Small intestine (tissue), 7 donors: ENCODE results near the gene KRTAP22-2. TPM values are rescaled to one million over a fixed set of nuclear protein-coding genes. Genes with fewer than 3 reads are reported as not detected.

Source experiments
- DNase-seq, 2 donors: peaks; one replicate each; pipeline versions ENCODE4 v3.0.0 to v3.0.0-alpha.2; 2013
- FAIRE-seq: peaks from 2 replicates; lab custom pipeline; 2012; peaks lifted over from hg19 to GRCh38; lab: Jason Lieb, UNC
- H3K27ac ChIP-seq, 3 donors: one replicate each; pipeline ENCODE4 v1.5.1; 2013; ENCODE audit warnings: low read length in 2 of 3, mild to moderate bottlenecking in 2 of 3, control low read depth in 1 of 3, inconsistent platforms in 1 of 3, low read depth in 1 of 3, moderate library complexity in 1 of 3
- H3K27me3 ChIP-seq, 3 donors: one replicate each; pipeline ENCODE4 v1.6.1; 2013; ENCODE audit warnings: low read length in 3 of 3, inconsistent platforms in 1 of 3; ENCODE audit not compliant: control insufficient read depth in 3 of 3, insufficient read depth in 3 of 3
- H3K36me3 ChIP-seq, 3 donors: one replicate each; pipeline ENCODE4 v1.6.1; 2013; ENCODE audit warnings: low read length in 3 of 3, inconsistent platforms in 1 of 3, low read depth in 1 of 3, mild to moderate bottlenecking in 1 of 3, moderate library complexity in 1 of 3; ENCODE audit not compliant: control insufficient read depth in 3 of 3, insufficient read depth in 2 of 3
- H3K4me1 ChIP-seq, 3 donors: one replicate each; pipeline ENCODE4 v1.6.1; 2013; ENCODE audit warnings: low read length in 2 of 3, inconsistent platforms in 1 of 3, low read depth in 1 of 3, mild to moderate bottlenecking in 1 of 3, moderate library complexity in 1 of 3; ENCODE audit not compliant: control insufficient read depth in 3 of 3, insufficient read depth in 2 of 3
- H3K4me3 ChIP-seq, 3 donors: one replicate each; pipeline ENCODE4 v1.5.1; 2013; ENCODE audit warnings: low read length in 3 of 3, control low read depth in 1 of 3, inconsistent platforms in 1 of 3, low read depth in 1 of 3, mild to moderate bottlenecking in 1 of 3, moderate library complexity in 1 of 3
- H3K9me3 ChIP-seq, 2 donors: one replicate each; pipeline ENCODE4 v1.6.1; 2013; ENCODE audit warnings: low read depth in 1 of 2, low read length in 1 of 2; ENCODE audit not compliant: control insufficient read depth in 2 of 2, insufficient read depth in 1 of 2
- WGBS, 3 donors: extraction: QIAGEN DNeasy Blood & Tissue Kit; methylation state at CpG; one replicate each; pipeline ENCODE4 v1.1.7; 2013; 5-methylcytosine and 5-hydroxymethylcytosine counted together
- polyA plus RNA-seq, 4 donors: library from polyadenylated mRNA; stranded (reverse) in 3 of 4; unstranded in 1 of 4; fragments of 200-250 nt in 3 of 4; fragments of 120-200 nt in 1 of 4; gene quantifications; one replicate each; pipeline versions ENCODE4 v1.2.1 to v1.2.3, GENCODE V29; 2013
- donor health status: healthy with polysubstance abuse.
- donor health status: control.
- donor health status: control.
- donor health status: Bipolar disorder and iron deficiency.
- donor health status: healthy.

Gene KRTAP22-2
- polyA plus RNA-seq, 4 donors: not detected

DNA sequence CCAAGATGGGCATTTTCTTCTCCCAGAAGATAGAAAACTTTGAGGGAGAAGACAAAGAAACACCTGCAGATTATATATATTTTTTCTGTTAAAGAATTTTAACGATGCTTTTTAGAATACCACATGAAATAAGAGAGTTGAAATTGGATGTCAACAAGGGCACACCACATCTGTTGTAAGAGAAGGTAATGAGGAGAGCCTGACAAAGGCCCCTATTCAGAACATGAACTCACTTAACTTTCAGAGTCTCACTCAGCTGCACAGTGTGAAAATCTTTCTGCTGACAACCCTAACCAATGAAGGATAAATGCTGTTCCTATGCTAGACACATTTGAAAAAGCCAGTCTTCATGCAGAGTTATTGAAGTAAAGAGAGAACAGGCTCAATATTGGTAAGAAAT, 7.3 kb downstream of the KRTAP22-2 start:
- H3K27ac ChIP-seq: no peak overlapping the region
- 77 to 88% (median 80%) methylated on average over 1 of the region's 1 CpG for WGBS, 3 donors
- DNase-seq: no peak
- no peak overlapping the region for H3K4me3 ChIP-seq
- no peaks in the 10 kb centered on the region for H3K4me1 ChIP-seq
- no peaks in the 10 kb centered on the region for H3K9me3 ChIP-seq
- H3K27me3 ChIP-seq: no peaks in the 10 kb centered on the region
- no peak for FAIRE-seq
- no peaks in the 10 kb centered on the region for H3K36me3 ChIP-seq

DNA sequence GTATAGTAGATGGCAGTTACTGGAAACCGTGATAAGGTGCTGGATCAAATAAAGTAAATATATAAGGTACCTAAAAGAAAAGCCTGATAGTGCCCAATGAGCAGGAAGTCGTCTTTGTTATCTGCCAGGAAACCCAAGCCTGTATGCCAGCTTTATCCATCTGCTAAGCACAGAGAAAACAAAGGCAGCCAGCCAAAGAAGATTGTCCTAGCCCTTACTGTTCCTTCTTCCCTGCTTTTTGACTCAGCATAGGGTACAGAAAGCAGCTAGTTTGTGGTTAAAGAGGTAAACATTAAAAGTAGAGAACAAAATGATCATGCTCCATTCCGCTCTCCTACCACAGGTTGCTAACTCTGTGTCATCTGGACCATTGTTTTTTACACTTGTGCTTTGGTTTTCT, 10.1 kb downstream of the KRTAP22-2 start:
- WGBS, 3 donors: 40 to 57% (median 41%) methylated on average over 3 of the region's 3 CpGs
- no peaks in the 10 kb centered on the region for H3K9me3 ChIP-seq
- H3K4me3 ChIP-seq: no peak overlapping the region
- DNase-seq (no peak), FAIRE-seq (no peak)
- H3K36me3 ChIP-seq: no peaks in the 10 kb centered on the region
- H3K27me3 ChIP-seq: no peaks in the 10 kb centered on the region
- no peak overlapping the region for H3K27ac ChIP-seq
- no peaks in the 10 kb centered on the region for H3K4me1 ChIP-seq

DNA sequence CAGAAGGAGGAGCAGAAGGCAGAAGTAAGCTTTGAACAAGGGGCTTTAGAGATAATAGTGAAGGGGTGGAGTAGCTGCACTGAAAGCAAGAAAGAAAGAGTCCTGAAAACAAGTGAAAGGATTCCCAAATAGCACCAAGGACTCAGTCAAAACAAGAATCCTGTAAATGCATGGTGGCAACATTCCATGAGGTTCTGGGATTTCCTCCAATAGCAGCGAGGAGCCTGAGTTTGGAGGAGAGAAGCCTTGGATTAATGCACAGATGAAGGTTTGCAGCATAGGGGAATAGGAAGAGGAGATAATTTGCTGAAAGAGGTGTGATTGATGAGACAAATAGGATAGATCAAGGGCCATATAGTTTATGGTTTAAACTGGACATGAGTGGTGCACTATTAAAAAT, 10.9 kb downstream of the KRTAP22-2 start:
- Histone ChIP-seq H3K9me3 (no peaks in the 10 kb centered on the region), H3K27me3 (no peaks in the 10 kb centered on the region), H3K27ac (no peak overlapping the region), H3K36me3 (no peaks in the 10 kb centered on the region), H3K4me3 (no peak overlapping the region), H3K4me1 (no peaks in the 10 kb centered on the region)
- DNase-seq (no peak), FAIRE-seq (no peak)
- 46 to 64% (median 60%) methylated on average over 1 of the region's 1 CpG for WGBS, 3 donors

DNA sequence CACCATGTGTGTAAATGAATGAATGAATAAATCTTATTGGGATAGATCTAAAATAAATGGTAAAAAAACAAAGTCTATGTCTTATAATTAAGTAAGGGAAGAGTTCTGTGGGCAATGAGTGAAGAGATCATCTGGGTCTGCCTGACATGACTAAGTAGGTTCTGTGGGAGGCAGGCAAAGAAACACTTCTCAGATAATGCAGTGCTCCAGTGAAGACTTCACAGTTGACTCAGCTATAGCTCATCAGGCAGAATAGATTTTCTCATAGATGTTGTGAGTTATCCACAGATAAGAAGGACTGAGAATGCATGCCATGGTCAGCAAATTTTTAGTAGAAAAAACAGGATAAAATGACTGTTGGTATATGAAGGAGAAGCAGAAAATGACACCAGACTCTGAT, 12.4 kb downstream of the KRTAP22-2 start:
- no peaks in the 10 kb centered on the region for H3K36me3 ChIP-seq
- H3K4me1 ChIP-seq: no peaks in the 10 kb centered on the region
- no peak overlapping the region for H3K4me3 ChIP-seq
- no peaks in the 10 kb centered on the region for H3K27me3 ChIP-seq
- H3K27ac ChIP-seq: no peak overlapping the region
- H3K9me3 ChIP-seq: no peaks in the 10 kb centered on the region
- no peak for FAIRE-seq
- DNase-seq: no peak

DNA sequence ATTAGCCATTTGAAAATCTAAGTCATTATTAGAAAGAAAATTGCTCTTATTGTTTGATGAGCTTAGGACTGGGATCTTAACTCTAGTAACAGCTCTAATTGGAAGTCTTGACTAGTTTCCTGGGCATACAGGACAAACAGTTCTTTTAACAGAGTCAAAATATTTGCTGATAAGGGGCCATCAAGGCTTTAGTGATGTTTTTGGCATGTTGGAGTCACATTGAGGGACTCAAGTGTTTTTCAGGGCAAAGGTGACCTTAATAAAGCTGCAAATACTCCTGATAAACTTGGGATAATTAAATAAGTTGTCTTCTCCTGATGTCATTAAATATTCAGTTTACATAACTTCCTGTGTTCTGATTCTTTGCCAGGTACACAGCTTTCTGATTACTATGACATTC, 22.6 kb downstream of the KRTAP22-2 start:
- Histone ChIP-seq H3K27me3 (no peaks in the 10 kb centered on the region), H3K36me3 (no peaks in the 10 kb centered on the region), H3K4me1 (no peaks in the 10 kb centered on the region), H3K27ac (no peak overlapping the region), H3K4me3 (no peak overlapping the region), H3K9me3 (no peaks in the 10 kb centered on the region)
- FAIRE-seq (no peak), DNase-seq (no peak)

DNA sequence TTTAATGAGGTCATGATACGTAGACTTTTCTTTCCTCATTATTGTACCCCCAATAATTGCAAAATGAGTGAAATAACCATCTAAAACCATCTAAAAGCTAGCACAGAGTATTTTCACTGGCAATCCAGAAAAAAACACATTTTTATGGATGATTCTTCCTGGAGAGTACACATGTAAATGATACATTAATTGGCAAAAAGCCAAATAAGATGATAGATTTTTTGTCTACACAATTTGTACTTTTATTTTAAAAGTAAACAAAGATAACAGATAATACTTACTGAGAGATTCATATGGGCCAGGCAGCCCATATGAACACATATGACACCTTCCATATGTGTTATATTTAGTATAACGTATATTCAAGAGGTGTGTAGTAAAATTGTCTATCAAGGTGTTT, 26.6 kb downstream of the KRTAP22-2 start:
- H3K4me3 ChIP-seq: no peak overlapping the region
- no peak overlapping the region for H3K27ac ChIP-seq
- FAIRE-seq: no peak
- 79 to 86% (median 81%) methylated on average over 2 of the region's 2 CpGs for WGBS, 3 donors
- H3K36me3 ChIP-seq: no peaks in the 10 kb centered on the region
- no peaks in the 10 kb centered on the region for H3K4me1 ChIP-seq
- no peaks in the 10 kb centered on the region for H3K9me3 ChIP-seq
- H3K27me3 ChIP-seq: no peaks in the 10 kb centered on the region
- DNase-seq: no peak

DNA sequence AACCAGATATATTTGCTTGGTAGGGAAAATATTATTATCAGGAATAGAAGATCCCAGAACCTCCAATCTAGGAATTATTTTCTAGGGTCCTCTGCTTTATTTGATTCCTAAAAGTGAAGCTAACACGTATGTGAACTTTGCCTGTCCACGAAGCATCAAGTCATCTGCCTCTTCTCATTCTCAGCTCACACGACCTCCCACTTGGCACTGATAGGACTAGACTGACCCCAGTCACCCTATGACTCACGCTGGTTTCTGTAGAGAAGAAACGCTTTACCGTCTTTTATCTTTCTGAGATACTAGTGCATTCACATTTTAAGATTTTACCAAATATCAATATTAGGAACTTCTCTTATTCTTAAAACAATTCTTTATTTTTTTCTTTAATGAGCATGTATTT, 27.1 kb downstream of the KRTAP22-2 start:
- Histone ChIP-seq H3K4me3 (no peak overlapping the region), H3K27ac (no peak overlapping the region), H3K4me1 (no peaks in the 10 kb centered on the region), H3K9me3 (no peaks in the 10 kb centered on the region), H3K27me3 (no peaks in the 10 kb centered on the region), H3K36me3 (no peaks in the 10 kb centered on the region)
- no peak for DNase-seq
- FAIRE-seq: no peak
- WGBS, 3 donors: 56 to 77% (median 62%) methylated on average over 6 of the region's 6 CpGs

DNA sequence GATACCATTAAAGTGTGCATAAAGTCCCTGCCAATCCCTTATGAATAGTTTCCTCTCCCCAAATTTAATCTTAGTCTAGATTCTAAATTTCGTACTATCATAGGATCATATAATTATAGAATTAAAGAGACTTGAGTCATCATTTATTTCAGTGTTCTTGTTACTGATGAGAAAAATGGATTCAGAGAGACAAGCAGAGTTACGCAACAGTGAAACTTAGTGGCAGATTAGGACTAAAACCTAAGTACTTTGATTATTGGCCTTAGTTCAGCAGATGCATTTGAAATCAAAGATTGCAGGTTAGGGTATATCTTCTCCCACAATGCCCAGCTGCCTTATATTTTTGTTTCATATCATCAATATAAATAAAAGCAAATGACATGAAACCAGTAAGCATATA, 28.2 kb downstream of the KRTAP22-2 start:
- 85 to 88% (median 86%) methylated on average over 2 of the region's 2 CpGs for WGBS, 3 donors
- Histone ChIP-seq H3K4me3 (no peak overlapping the region), H3K9me3 (no peaks in the 10 kb centered on the region), H3K36me3 (no peaks in the 10 kb centered on the region), H3K27ac (no peak overlapping the region), H3K27me3 (no peaks in the 10 kb centered on the region), H3K4me1 (no peaks in the 10 kb centered on the region)
- FAIRE-seq: no peak
- DNase-seq: no peak

DNA sequence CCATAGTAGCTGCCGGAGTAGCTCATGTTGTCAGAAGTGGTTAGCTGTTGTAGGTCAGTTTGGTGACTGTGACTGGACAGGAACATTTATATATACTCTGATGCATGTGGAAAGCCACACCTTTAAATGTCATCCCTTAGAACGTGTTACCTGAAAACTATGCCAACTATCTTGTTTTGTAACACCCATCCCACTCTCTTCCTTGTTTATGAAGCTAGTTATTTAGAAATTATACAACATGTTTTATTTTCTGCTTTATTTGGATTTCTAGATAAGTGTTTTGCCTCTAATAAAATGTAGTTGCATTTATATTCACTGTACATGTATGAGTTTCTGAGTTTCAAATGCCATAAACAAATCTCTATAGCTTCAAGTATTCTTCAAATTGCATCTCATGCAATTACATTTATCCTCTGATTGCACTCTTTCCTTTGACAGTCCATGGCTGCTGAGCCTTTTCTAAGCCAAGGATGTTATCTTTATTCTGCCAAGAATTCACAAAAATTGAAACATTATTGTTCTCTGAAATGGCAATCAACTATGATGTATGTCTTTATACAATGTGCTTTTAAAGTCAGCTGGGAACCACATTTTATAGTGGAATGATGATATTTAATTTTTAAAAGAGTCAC, 28.8 kb downstream of the KRTAP22-2 start, which contains the start of gene KRTAP19-7:
Gene KRTAP19-7, minus strand, starts transcription at position 51 of the 632 bp plus-strand sequence. Its CDS starts 25 bp downstream, at position 26.
- Histone ChIP-seq H3K4me1 (no peaks in the 10 kb centered on the region), H3K27me3 (no peaks in the 10 kb centered on the region), H3K27ac (no peak within 1 kb of the TSS), H3K36me3 (no peaks in the 10 kb centered on the region), H3K4me3 (no peak within 1 kb of the TSS), H3K9me3 (no peaks in the 10 kb centered on the region)
- no peak for FAIRE-seq
- no peak for DNase-seq
- 58 to 63% (median 60%) methylated on average over 2 of the region's 2 CpGs for WGBS, 3 donors
